Prostate gland (tissue), 2 donors: ENCODE measurements around the gene C4orf50.

Experiments
- POLR2AphosphoS5 ChIP-seq: sonication (generic); formaldehyde crosslinking; IDR thresholded peaks from one replicate; pipeline ENCODE4 v1.6.1; 2017; ENCODE audit warnings: antibody characterized with exemption
- TF ChIP-seq, protein P1 (sequence below), 4 experiments: fragments of 200-600 bp in 2 of 4; fragments of 450-650 bp in 2 of 4; sonication (generic) in 2 of 4; IDR thresholded peaks; 1 replicate in 3 of 4; 2 replicates in 1 of 4; pipeline ENCODE4 v1.5.1; 2016 to 2019; ENCODE audit warnings: antibody characterized with exemption in 4 of 4, mild to moderate bottlenecking in 2 of 4, moderate library complexity in 2 of 4

- TF ChIP-seq, protein P1, sequence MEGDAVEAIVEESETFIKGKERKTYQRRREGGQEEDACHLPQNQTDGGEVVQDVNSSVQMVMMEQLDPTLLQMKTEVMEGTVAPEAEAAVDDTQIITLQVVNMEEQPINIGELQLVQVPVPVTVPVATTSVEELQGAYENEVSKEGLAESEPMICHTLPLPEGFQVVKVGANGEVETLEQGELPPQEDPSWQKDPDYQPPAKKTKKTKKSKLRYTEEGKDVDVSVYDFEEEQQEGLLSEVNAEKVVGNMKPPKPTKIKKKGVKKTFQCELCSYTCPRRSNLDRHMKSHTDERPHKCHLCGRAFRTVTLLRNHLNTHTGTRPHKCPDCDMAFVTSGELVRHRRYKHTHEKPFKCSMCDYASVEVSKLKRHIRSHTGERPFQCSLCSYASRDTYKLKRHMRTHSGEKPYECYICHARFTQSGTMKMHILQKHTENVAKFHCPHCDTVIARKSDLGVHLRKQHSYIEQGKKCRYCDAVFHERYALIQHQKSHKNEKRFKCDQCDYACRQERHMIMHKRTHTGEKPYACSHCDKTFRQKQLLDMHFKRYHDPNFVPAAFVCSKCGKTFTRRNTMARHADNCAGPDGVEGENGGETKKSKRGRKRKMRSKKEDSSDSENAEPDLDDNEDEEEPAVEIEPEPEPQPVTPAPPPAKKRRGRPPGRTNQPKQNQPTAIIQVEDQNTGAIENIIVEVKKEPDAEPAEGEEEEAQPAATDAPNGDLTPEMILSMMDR (IDR thresholded peaks at IDR 0.05), result no peak
- TF ChIP-seq POLR2AphosphoS5, result no peak
These were observed 73.1 kb downstream of the C4orf50 start for GRCh38 chr4:5945171-5945570.
